Skeletal muscle tissue (tissue), 4 donors: ENCODE measurements around the gene ECE1. TPM values are rescaled to one million over a fixed set of nuclear protein-coding genes. Genes with fewer than 3 reads are reported as not detected.
A peak's percentile ranks its signal among the peaks of the same experiment; 100 is the strongest.

ENCODE experiments used
- H3K27ac ChIP-seq: one replicate; pipeline ENCODE4 v1.7.0; 2013; ENCODE audit warnings: mild to moderate bottlenecking, low read depth, low read length, inconsistent platforms
- H3K27me3 ChIP-seq, 3 donors: one replicate each; pipeline ENCODE4 v1.7.0; 2013; ENCODE audit warnings: low read length in 3 of 3; ENCODE audit not compliant: control insufficient read depth in 3 of 3, insufficient read depth in 3 of 3
- H3K36me3 ChIP-seq, 3 donors: one replicate each; pipeline ENCODE4 v1.7.0; 2013; ENCODE audit warnings: low read length in 3 of 3; ENCODE audit not compliant: control insufficient read depth in 3 of 3, insufficient read depth in 3 of 3
- H3K4me1 ChIP-seq, 3 donors: one replicate each; pipeline ENCODE4 v1.7.0; 2013; ENCODE audit warnings: low read length in 3 of 3, mild to moderate bottlenecking in 3 of 3; ENCODE audit not compliant: control insufficient read depth in 3 of 3, insufficient read depth in 3 of 3
- H3K4me3 ChIP-seq, 3 donors: one replicate each; pipeline ENCODE4 v1.7.0; 2013; ENCODE audit warnings: low read length in 3 of 3
- H3K9ac ChIP-seq, 3 donors: one replicate each; pipeline ENCODE4 v1.7.0; 2013; ENCODE audit warnings: low read length in 3 of 3, mild to moderate bottlenecking in 3 of 3, moderate library complexity in 2 of 3, low read depth in 1 of 3
- H3K9me3 ChIP-seq, 3 donors: one replicate each; pipeline ENCODE4 v1.7.0; 2013; ENCODE audit warnings: low read length in 3 of 3; ENCODE audit not compliant: control insufficient read depth in 3 of 3
- total RNA-seq: library from RNA; depleted of rRNA; stranded (reverse); fragments of >200 nt; gene quantifications from one replicate; pipeline ENCODE4 v1.2.3, GENCODE V29; 2014
- donor health status: Osteomylitis.

ECE1 gene
- total RNA-seq, 1 donor from 2014 or later = 25.6 TPM

DNA sequence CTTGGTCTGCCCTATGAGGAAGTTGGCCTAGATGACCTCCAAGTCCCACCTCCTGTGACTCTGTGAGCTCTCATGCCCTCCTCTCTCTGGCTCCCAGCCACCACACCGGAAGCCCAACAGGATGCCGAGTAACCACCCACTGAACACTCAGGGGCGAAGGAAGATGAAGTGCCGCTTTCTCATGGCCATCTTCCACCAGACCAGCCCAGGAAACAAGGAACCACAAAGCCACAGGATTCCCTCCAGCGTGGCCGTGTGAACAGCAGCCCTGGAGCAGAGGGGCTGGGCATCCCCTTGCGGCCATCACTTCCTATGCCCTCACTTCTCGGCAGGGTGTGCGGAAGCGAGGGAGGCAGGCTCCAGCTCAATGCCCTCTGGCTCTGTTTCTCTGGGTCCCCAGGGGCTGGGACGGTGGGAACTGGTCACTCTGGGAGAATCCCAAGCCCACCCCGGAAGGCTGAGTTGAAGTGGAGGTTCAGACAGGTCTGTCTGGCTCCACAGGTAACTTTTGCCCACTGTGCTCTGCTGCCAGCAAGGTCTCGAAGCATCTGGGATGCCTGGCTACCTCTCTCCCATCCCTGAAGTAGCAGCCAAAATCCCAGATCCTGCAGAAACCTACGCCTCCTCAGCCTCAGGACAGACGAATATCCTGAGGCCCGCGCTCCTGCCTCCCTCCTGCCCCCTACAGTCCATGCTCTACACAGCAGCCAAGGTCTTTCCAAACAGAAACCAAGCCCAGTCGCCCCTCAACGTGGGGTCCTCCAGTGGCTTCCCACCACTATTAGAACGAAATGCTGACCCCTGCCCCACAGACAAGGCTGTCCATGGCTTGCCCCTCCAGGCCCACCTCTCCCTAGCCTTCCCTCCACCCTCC, 44.2 kb upstream of the ECE1 start:
- Histone ChIP-seq H3K27ac (peak overlapping the region; percentile 65), H3K27me3 (peaks cover 0 to 15% (median 11%) of the 10 kb centered on the region in 3 donors), H3K9ac (peak overlapping the region; percentile 34 to 78 (median 54)), H3K9me3 (no peaks in the 10 kb centered on the region), H3K4me1 (peaks cover 55 to 71% (median 61%) of the 10 kb centered on the region in 3 donors), H3K36me3 (no peaks in the 10 kb centered on the region), H3K4me3 (peak overlapping the region; percentile 57 to 69 (median 65))

DNA sequence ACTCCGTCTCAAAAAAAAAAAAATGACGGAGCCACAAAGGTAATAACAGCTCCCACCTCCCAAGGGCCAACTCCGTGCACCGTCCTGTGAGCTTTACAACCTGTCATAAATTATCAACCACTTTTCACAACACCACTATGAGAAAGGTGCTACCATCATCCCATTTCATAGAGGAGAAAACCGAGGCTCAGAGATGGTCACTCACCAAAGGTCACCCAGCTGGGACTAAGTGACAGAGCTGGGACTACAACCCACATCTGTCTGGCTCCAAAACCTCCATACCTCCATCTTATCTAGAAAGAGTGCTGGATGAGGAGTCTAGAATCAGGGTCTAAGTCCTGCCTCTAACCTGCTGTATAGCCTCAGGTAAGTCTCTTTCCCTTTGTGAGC, 43.6 kb upstream of the ECE1 start:
- Histone ChIP-seq H3K27me3 (peaks cover 0 to 15% (median 11%) of the 10 kb centered on the region in 3 donors), H3K4me3 (peak overlapping the region in 2 of 3 donors; percentile 65 to 69), H3K9ac (peak overlapping the region in 1 of 3 donors; percentile 78), H3K36me3 (no peaks in the 10 kb centered on the region), H3K27ac (peak overlapping the region; percentile 65), H3K9me3 (no peaks in the 10 kb centered on the region), H3K4me1 (peaks cover 50 to 66% (median 56%) of the 10 kb centered on the region in 3 donors)

DNA sequence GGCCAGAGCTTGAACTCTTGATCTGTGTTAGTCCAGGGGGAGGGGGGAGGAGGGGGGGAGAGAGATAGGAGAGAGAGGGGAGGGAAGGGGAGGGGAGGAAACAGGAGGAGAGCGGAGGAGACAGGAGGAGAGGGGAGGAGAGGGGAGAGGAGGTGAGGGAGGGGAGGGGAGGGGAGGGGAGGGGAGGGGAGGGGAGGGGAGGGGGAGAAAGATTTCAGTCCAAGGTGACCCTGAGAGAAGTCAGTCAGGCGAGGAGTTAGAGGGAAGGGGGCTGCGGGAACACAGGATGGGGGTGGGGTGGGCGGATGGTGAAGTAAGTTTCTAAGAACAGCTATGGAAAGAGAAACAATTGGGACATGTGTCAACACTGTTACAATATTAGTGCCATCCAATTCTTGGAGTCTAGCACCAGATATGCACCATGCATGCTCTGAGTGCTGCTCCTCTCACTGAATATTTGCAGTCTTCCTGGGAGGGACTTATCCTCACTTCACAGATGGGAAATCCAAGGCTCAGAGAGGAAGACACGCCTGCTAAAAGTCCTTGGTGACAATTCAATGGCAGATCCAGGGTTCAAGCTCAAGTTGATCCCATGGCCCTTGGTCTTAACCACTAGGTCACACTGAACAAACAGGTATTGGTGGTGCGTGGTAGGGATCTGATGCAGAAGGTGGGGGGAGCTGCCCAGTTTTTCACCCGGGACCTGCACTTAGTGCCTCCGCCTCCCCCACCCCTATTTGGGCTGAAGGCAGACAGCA, 42.5 kb upstream of the ECE1 start:
- no peak overlapping the region for H3K27ac ChIP-seq
- no peak overlapping the region for H3K9ac ChIP-seq
- peaks cover 0 to 15% (median 11%) of the 10 kb centered on the region in 3 donors for H3K27me3 ChIP-seq
- no peak overlapping the region for H3K4me3 ChIP-seq
- H3K9me3 ChIP-seq = no peaks in the 10 kb centered on the region
- H3K36me3 ChIP-seq = no peaks in the 10 kb centered on the region
- H3K4me1 ChIP-seq = peaks cover 39 to 55% (median 46%) of the 10 kb centered on the region in 3 donors

DNA sequence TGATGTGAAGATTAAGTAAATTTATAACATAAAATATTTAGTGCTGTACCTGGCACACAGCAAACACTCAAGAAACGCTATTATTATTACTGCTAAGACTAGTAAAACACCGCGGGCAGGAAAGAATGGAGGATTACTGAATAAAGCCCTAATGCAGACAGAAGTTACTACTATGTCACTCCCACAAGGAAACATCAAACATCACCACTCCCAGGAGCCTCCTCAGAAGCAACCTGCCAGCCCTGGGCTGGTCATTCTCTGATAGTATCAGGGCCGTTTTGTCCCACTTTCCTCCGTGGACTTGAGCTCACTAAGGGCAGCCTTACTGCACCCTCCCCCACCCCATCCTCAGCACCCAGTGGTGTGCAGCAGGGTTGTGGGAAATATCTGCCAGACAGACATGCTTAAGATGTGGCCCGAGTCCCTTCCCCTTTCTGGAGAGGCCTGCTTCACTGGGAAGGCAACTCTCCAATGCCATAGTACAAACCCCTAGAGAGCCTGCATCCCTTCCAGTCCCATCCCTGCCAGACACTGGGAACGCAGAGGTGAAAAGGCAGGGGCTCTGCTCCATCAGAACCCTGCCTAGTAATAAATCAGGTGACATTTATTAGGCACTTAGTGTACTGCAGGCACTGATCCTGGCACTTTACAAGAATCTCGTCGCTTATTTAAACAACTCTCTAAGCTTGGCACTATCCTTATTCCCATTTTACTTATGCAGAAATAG, 41.7 kb upstream of the ECE1 start:
- H3K9me3 ChIP-seq = no peaks in the 10 kb centered on the region
- no peak overlapping the region for H3K27ac ChIP-seq
- H3K9ac ChIP-seq = no peak overlapping the region
- no peaks in the 10 kb centered on the region for H3K36me3 ChIP-seq
- peaks cover 36 to 55% (median 44%) of the 10 kb centered on the region in 3 donors for H3K4me1 ChIP-seq
- no peak overlapping the region for H3K4me3 ChIP-seq
- peaks cover 0 to 14% (median 11%) of the 10 kb centered on the region in 3 donors for H3K27me3 ChIP-seq

DNA sequence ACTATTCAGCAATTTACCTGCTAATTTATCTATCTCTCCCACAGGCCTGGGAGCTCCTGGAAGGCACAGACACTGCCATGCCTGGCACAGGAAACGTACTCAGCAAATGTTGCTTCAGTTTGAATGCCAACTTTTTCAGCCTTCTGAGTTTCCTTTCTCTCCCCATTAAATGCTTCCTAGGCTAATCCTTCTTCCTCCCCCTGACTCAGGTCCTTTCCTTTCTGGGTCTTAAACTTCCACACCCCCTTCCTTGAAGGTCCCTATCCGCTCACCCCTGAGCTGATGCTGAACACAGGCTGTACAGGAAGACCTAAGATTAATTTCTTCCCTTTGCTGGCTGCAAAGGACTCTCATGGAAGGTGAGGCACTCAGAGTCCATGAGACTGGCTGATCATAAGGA, 40.3 kb upstream of the ECE1 start:
- no peaks in the 10 kb centered on the region for H3K36me3 ChIP-seq
- H3K27me3 ChIP-seq = peaks cover 0 to 15% (median 7%) of the 10 kb centered on the region in 3 donors
- H3K4me3 ChIP-seq = no peak overlapping the region
- H3K9ac ChIP-seq = no peak overlapping the region
- no peak overlapping the region for H3K27ac ChIP-seq
- H3K9me3 ChIP-seq = no peaks in the 10 kb centered on the region
- peaks cover 44 to 60% (median 50%) of the 10 kb centered on the region in 3 donors for H3K4me1 ChIP-seq

DNA sequence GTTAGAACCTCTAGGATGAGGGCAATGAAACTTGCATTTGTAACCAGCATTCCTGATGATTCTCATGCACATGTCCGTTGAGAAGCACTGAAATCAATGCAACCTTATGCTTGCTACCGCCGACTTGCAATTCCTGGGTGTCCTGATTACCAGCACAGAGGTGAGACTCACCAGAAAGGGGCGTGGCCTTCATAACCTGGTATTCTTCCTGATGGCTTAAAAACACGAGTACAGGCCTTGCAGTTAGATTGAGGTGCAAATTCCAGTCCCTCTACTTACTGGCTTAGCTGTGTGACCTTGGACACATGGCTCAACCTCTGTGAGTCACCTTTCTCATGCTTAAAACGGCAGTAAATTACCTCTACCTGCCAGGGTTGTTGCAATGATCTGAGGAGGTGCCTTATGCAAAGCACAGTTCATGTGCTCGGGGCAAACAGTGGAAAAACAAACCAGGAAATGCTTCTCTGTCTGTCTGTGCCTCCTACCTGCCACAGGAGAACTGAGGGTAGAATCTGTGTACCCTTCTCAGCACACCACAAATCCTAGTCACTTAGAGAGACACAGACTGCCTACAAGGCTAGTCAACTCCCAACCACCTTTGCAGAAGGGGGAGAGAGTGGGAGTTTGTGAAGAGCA, 39.1 kb upstream of the ECE1 start:
- H3K4me3 ChIP-seq = no peak overlapping the region
- peaks cover 44 to 60% (median 49%) of the 10 kb centered on the region in 3 donors for H3K4me1 ChIP-seq
- peak overlapping the region in 1 of 3 donors; percentile 16 for H3K9ac ChIP-seq
- H3K27me3 ChIP-seq = peaks cover 0 to 8% (median under 1%) of the 10 kb centered on the region in 3 donors
- no peaks in the 10 kb centered on the region for H3K9me3 ChIP-seq
- H3K27ac ChIP-seq = no peak overlapping the region
- H3K36me3 ChIP-seq = no peaks in the 10 kb centered on the region

DNA sequence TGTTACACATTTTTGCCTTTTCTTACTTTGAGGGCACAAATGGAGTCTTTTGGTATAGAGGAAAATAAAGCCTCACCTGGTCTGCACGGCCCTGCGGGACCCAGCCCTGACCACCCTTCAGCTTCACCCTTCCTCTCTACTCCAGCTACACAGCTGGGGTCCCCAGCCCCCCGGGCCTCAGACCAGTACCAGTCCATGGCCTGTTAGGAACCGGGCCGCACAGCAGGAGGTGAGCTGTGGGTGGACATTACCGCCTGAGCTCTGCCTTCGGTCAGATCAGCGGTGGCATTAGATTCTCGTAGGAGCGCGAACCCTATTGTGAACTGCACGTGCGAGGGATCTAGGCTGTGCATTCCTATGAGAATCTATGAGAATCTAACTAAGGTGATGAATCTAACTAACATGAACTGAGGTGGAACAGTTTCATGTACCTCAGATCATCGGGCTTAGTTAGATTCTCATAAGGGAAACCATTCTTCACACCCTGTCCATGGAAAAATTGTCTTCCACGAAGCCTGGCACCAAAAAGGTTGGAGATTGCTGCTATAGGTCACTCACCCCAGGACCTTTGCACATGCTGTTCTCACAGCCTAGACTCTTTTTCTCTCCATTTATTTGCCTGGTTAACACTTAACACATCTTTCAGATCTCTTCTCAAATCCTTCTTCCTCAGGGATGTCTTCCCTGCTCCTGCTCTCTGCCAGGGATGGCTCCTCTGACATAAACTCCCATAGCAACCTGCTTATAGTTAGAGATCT, 37.5 kb upstream of the ECE1 start:
- H3K4me1 ChIP-seq = peaks cover 45 to 56% (median 54%) of the 10 kb centered on the region in 3 donors

DNA sequence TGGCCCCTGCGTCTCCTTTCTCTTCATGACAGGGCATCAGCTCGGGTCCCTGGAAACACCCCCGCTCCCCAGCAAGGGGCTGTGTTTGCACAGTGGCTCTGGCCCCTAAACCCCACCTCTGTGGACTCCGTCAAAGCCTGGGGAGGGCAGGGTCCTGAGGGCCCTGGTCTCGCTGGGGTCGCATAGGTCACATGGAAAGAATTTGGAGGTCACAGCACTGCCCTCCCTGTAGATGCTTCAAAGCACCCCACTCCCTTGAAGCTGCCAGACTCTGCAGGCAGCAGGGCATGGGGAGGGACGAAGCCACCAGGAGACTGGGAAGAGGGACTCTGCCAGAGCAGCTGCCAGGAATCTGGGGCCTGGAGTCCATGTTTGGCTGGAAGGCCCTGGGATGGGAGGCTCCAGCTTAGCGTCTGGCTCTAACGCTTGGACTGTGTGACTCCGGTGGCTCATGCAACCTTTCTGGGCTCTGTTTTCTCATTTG, 36.6 kb upstream of the ECE1 start:
- H3K4me1 ChIP-seq = peaks cover 48 to 58% (median 56%) of the 10 kb centered on the region in 3 donors
- H3K9ac ChIP-seq = peak overlapping the region in 1 of 3 donors; percentile 33
- H3K4me3 ChIP-seq = no peak overlapping the region
- H3K36me3 ChIP-seq = no peaks in the 10 kb centered on the region
- H3K27me3 ChIP-seq = peaks cover 0 to 5% (median 0%) of the 10 kb centered on the region in 3 donors
- no peaks in the 10 kb centered on the region for H3K9me3 ChIP-seq
- H3K27ac ChIP-seq = peak overlapping the region; percentile 66

More for the DNA sequence above, 37.5 kb upstream of the ECE1 start:
- H3K9ac ChIP-seq = peak overlapping the region in 1 of 3 donors; percentile 33
- H3K9me3 ChIP-seq = no peaks in the 10 kb centered on the region
- no peaks in the 10 kb centered on the region for H3K36me3 ChIP-seq
- H3K27ac ChIP-seq = no peak overlapping the region
- peaks cover 0 to 5% (median 0%) of the 10 kb centered on the region in 3 donors for H3K27me3 ChIP-seq
- no peak overlapping the region for H3K4me3 ChIP-seq
